22Rv1 (cell line): ENCODE data around the gene F5.

Source experiments
- CTCF ChIP-seq: fragments of 450-650 bp; IDR thresholded peaks from 2 replicates; pipeline ENCODE4 v1.5.1; 2017; ENCODE audit warnings: mild to moderate bottlenecking
- ZFX ChIP-seq: fragments of 450-650 bp; IDR thresholded peaks from 2 replicates; pipeline ENCODE4 v1.6.1; 2017; ENCODE audit warnings: antibody characterized with exemption, borderline replicate concordance

- no peak for TF ChIP-seq CTCF
- TF ChIP-seq ZFX: no peak
Observed at GRCh38 chr1:169493251-169493650, 93.0 kb downstream of the F5 start.
